ENCODE data around the gene OTOP2. TPM values are rescaled to one million over a fixed set of nuclear protein-coding genes. Genes with fewer than 3 reads are reported as not detected.

The OTOP2 gene
- total RNA-seq, 1 donor from 2014 or later, result not detected

DNA sequence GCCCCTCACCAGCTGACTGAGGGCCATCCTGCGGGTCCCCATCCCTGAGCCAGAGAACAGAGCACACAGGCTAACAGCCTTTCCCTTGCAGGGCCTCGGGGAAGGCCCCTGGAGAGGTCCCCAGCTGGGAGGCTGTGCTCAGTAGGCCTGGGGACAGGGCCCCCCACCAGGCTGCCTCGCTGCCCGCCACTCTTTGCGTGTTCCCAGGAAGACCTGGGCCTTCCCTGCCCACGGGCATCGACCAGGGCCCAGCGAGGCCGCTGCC is 47.7 kb downstream of the OTOP2 start:
- no peak overlapping the region for H3K27ac Mint-ChIP-seq (ENCODE audit: unreplicated experiment)
- peaks cover 5% of the 10 kb centered on the region for H3K4me1 Mint-ChIP-seq
- H3K4me3 Mint-ChIP-seq, result peak overlapping the region; percentile 74
- no peak for DNase-seq (ENCODE audit: low read depth, low spot score)
- H3K9me3 Mint-ChIP-seq, result no peaks in the 10 kb centered on the region
- H3K36me3 Mint-ChIP-seq (ENCODE audit: low read depth), result no peaks in the 10 kb centered on the region
- H3K27me3 Mint-ChIP-seq (ENCODE audit: low read depth), result peaks cover 52% of the 10 kb centered on the region
- TF ChIP-seq, protein P1, sequence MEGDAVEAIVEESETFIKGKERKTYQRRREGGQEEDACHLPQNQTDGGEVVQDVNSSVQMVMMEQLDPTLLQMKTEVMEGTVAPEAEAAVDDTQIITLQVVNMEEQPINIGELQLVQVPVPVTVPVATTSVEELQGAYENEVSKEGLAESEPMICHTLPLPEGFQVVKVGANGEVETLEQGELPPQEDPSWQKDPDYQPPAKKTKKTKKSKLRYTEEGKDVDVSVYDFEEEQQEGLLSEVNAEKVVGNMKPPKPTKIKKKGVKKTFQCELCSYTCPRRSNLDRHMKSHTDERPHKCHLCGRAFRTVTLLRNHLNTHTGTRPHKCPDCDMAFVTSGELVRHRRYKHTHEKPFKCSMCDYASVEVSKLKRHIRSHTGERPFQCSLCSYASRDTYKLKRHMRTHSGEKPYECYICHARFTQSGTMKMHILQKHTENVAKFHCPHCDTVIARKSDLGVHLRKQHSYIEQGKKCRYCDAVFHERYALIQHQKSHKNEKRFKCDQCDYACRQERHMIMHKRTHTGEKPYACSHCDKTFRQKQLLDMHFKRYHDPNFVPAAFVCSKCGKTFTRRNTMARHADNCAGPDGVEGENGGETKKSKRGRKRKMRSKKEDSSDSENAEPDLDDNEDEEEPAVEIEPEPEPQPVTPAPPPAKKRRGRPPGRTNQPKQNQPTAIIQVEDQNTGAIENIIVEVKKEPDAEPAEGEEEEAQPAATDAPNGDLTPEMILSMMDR (conservative IDR thresholded peaks at IDR 0.05), result no peak

DNA sequence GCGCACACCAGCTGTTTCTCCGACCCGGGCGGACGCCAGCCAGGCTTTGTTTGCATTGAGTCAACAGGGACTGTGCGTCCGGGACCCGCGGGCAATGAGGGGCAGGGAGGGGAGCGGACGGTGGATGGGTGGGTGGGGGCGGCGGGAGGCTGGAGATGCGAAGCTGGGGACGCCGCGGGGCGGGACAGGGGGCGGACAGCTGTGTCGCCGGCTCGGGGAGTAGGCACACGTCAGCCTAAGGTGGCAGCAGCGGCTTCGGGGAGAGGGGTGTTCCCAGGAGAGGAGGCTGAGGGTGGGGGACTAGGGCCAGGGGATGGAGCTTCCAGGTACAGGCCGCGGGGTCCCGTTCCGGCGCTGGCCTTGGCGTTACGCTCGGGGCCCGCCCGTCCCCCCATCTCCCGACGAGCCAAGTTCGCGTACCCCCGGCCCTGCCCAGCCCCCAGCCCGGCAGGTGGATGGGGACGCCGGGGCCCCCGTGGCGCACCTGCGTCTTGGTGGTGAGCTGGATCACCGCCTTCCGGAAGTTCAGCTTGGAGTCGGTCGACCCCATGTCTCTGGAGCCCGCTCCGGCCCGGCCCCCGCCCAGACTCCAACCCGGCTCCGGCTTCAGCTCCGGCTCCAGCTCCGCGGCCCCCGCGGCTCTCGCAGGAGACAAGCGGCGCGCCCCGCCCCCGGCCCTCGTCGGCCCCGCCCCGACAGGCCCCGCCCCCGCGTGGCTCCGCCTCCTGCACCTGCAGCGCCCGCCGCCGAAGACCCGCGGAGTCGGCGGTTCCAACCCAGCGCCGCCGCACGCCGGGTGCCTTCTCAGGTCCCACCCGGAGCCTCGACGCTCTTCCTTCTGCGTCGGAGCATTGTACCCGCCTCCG is 48.3 kb downstream of the OTOP2 start, which contains the start of gene HID1:
HID1 (minus strand) TSS at position 653 of the 866 bp plus-strand sequence; CDS start at position 550, 103 bp downstream.
- Mint-ChIP-seq H3K36me3 (ENCODE audit: low read depth) (no peaks in the 10 kb centered on the region), H3K4me1 (peaks cover 5% of the 10 kb centered on the region), H3K9me3 (no peaks in the 10 kb centered on the region), H3K27ac (ENCODE audit: unreplicated experiment) (no peak within 1 kb of the TSS), H3K27me3 (ENCODE audit: low read depth) (peaks cover 52% of the 10 kb centered on the region), H3K4me3 (peak within 1 kb of the TSS; percentile 85)
- TF ChIP-seq, protein P1 (conservative IDR thresholded peaks at IDR 0.05), result no peak
- DNase-seq (ENCODE audit: low read depth, low spot score), result peak; percentile 59

DNA sequence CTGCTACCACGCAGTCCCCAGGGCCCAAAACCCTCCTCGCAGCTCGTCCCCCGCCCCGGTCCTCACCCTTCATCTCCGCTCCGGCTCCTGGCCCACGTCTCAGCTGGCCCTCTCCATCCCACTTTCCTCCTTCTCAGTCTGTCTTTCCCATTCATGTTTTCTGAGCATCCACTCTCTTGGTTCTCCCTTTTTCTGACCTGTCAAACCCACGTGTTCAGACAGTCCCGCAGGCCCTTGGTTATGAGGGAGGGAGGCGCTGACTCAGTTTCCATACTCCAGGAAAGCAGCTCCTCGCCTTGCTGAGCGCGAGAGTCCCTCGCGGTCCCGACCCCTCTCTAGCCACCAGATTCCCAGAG is 48.9 kb downstream of the OTOP2 start:
- no peaks in the 10 kb centered on the region for H3K9me3 Mint-ChIP-seq
- TF ChIP-seq, protein P1 (conservative IDR thresholded peaks at IDR 0.05), result no peak
- no peak for DNase-seq (ENCODE audit: low read depth, low spot score)
- peaks cover 54% of the 10 kb centered on the region for H3K27me3 Mint-ChIP-seq (ENCODE audit: low read depth)
- no peaks in the 10 kb centered on the region for H3K36me3 Mint-ChIP-seq (ENCODE audit: low read depth)
- peak overlapping the region; percentile 85 for H3K4me3 Mint-ChIP-seq
- H3K27ac Mint-ChIP-seq (ENCODE audit: unreplicated experiment), result no peak overlapping the region
- peaks cover 5% of the 10 kb centered on the region for H3K4me1 Mint-ChIP-seq

DNA sequence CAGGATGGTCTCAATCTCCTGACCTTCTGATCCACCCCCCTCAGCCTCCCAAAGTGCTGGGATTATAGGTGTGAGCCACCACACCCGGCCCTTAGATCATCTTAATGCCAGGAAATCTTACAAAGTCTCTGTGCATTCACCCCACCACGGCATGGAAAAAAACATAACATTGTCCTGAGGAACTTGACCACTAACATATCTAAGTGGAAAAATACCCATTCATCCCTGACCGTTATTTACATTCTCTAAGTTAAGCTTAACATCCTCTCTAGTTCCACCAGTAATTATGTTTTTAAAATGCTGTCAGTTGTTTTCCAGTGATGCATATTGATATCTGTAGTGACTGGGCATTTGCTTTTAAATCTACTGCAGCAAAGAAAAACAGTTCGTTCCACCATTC is 51.9 kb downstream of the OTOP2 start:
- Mint-ChIP-seq H3K9me3 (no peaks in the 10 kb centered on the region), H3K4me3 (peak overlapping the region; percentile 16), H3K4me1 (peaks cover 5% of the 10 kb centered on the region), H3K27ac (ENCODE audit: unreplicated experiment) (no peak overlapping the region), H3K36me3 (ENCODE audit: low read depth) (no peaks in the 10 kb centered on the region), H3K27me3 (ENCODE audit: low read depth) (peaks cover 47% of the 10 kb centered on the region)
- TF ChIP-seq, protein P1 (conservative IDR thresholded peaks at IDR 0.05), result no peak
- no peak for DNase-seq (ENCODE audit: low read depth, low spot score)

DNA sequence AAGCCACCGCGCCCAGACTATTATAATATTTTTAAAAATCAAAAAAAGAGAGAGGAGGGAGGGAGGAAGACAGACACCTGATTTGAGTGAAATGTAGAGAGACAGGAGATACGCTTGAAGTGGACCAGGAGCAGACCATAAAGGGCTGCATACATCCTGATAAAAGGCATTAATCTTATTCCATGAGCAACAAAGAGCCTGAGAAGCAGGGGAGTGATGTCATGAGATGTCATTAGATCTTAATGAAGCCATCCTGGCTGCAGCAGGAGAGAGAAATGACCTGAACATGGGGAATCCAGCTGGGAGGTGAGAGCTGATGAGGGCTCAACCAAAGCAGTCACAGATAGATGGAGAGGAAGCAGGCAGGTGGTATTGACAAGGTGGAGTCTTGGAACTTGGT is 53.7 kb downstream of the OTOP2 start:
- no peak for DNase-seq (ENCODE audit: low read depth, low spot score)
- H3K4me1 Mint-ChIP-seq, result peaks cover 11% of the 10 kb centered on the region
- H3K27me3 Mint-ChIP-seq (ENCODE audit: low read depth), result peaks cover 37% of the 10 kb centered on the region

More for the DNA sequence above, 53.7 kb downstream of the OTOP2 start:
- Mint-ChIP-seq H3K9me3 (no peaks in the 10 kb centered on the region), H3K36me3 (ENCODE audit: low read depth) (no peaks in the 10 kb centered on the region), H3K27ac (ENCODE audit: unreplicated experiment) (no peak overlapping the region), H3K4me3 (peak overlapping the region; percentile 31)
- TF ChIP-seq, protein P1 (conservative IDR thresholded peaks at IDR 0.05), result no peak

All from neural crest cell (in vitro differentiated cells).